ENCODE data around the gene C1orf21.

Gene C1orf21

GRCh38 chr1:184487531-184488193, 100.8 kb downstream of the C1orf21 start:
- DNase-seq: no peak

DNA sequence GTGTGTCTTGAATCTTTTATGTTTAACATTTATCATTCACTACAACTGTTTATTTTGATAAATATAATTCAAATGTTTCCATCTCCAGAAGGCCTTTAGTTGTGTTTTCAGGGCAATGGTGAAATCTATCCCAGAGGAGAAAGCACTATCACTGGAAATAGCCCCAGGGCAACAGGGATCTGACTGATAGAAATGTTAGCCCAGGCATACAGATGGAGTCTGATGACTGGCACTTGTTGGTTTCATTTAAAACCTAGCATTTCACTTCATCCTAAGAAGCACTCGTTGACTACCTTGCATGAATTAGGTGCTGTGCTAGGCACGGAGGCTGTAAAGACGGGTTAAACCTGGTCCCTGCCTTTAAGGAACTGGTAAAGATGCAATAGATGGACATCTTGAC, 103.1 kb downstream of the C1orf21 start:
- no peak for DNase-seq

- no peak for DNase-seq
Observed at GRCh38 chr1:184492536-184492935, 105.7 kb downstream of the C1orf21 start.

DNA sequence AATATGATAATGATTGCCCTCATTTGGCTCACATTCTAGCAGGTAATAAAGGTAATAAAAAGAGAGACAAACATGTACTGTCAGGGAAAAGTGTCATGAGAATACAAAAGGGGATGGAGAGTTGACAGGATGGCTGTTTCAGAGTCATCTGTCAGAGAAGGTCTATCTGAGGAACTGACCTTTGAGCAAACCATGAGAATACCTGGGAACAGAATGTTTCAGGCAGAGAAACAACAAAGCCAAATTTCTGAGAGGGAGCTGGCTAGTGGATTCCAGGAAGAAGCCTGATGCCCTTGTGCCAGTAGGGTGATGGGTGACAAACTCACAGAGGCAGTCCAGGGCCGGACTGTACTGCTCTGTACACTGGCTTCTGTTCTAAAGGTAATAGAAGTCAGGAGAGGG, 107.2 kb downstream of the C1orf21 start:
- no peak for DNase-seq

- DNase-seq: no peak
Observed at GRCh38 chr1:184494929-184495328, 108.1 kb downstream of the C1orf21 start.

DNA sequence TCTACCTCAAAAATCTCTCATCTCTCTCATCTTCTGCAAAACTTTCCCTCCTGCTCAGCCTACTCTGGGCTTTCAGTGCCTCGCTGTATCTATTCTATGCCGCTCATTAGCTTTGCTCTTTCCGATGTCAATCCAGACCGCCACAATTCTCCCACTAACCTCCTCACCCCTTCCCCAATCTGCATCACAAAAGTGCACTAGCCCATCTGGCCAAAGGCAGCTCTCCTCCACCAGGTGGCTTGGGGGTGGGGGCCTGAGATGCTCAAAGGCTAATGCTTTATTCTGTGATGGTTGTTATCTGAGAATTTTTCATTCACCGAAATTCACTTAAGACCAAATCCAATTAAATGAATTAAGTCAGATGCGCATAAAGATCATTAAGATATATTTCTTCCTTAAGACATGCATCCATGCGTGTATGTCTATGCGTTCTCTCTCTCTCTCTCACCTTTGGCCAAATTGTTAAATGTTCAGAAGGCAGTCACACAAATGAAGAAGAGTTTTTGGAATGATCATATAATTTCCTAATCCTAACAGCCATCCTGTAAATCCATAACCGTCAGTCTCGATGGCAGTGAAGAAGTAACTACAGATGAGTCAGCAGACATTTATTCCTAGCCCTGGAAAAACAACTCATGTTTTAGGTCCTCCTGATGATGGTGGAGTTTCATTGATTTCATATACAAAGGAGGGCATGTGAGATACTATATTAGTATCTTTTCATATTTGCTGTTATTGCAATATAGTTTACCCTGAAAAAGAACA, 111.3 kb downstream of the C1orf21 start:
- no peak for DNase-seq

GRCh38 chr1:184499616-184500015, 112.8 kb downstream of the C1orf21 start:
- DNase-seq: no peak

GRCh38 chr1:184502161-184502560, 115.3 kb downstream of the C1orf21 start:
- no peak for DNase-seq

GRCh38 chr1:184503221-184503749, 116.5 kb downstream of the C1orf21 start:
- no peak for DNase-seq

DNA sequence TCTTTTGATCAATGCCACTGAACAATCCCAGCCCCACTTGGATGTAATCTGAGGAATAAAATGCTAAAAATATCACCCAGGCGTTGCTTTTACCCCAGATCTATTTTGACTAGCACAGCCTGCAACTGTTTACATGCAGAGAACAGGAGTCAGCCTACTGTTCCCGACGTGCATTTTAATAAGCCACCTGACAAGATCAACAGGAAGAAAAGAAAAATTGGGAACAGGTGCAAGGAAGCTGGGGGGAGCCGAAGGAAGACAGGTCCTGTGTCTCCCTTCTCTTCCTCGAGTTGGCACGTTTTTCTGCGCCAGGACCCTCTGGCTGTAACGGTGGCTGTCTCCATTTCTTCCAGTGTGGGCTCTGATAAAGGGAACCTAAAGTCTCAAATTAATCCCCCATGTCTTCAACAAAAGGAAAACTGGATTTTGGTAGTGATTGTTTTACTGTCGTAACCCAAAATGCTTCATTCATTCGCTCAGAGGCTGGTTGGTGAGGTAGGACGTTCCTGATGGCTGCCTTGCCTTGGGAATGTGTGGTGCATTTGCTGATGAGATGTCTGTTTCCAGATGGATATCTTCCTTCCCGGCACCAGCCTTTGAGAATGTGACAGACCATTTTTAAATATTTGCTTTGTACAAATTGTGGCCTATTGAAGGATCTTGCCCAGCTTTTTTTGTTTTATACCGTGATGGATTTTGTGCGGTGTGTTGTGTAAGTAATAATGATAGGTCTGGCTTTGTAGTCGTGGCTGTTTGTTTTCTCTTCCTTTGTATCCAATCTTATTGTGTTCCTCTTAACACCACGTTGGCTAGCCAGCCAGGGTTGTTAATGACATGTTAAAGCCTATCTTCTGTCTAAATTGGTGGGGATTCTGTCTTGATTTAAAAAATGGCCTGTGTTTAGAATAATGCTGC, 117.5 kb downstream of the C1orf21 start:
- DNase-seq: no peak

DNA sequence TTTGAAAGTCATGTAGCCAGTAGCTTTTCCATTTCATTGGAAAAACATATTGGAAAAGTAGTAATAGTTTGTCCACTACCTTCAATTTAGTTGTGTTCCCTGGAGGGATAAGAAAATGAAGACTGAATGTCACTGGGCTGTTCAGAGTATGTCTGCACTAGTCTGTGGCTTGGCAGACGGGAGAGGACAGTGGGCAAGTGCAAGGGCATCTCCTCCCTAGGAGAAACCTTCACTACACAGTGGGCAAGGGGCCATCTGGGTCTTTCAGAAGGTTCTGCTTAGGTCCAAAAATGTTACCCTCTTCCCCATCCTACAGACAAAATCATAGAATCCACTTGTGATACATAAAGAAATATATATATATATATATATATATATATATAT, 118.1 kb downstream of the C1orf21 start:
- DNase-seq: no peak

GRCh38 chr1:184506481-184506880, 119.7 kb downstream of the C1orf21 start:
- DNase-seq: no peak

DNA sequence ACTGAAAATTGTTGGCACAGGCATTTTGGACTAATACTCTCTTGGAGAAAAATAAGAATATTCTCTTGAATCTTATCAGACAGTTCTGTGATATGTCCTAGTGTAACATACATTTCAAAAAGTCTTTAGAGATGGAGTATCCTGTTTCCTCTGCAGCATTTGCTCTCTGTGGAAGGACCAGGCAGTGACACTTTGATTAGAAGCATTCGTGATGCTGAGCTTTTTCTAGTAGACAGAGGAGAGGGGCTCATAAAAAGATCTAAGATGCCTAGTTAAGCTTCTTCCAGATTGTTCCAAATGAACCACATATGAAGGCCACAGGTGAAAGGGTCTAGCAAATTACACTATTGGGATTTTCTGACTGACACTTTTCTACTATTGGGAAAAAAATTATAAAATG, 120.3 kb downstream of the C1orf21 start:
- no peak for DNase-seq

- DNase-seq: no peak
Observed at GRCh38 chr1:184507604-184508280, 120.9 kb downstream of the C1orf21 start.

- DNase-seq: no peak
Observed at GRCh38 chr1:184509105-184509504, 122.3 kb downstream of the C1orf21 start.

DNA sequence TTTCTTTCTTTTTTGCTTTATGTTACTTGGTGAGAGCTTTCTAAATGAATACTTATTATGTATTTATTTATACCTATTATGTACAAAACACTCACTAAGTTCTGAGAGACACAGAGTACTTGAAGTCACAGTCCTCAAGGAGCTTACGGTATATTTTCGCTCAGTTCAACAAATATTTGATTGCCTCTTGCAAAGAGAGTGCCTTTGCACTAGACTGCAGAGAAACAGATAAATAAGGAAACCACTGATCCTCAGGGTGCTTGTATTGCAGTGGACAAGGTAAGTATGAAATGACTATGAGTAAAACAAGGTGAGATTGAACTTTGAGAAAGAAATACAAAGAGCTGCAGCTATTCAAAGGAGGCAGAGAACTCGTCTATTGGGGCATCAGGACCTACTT, 123.3 kb downstream of the C1orf21 start:
- no peak for DNase-seq

DNA sequence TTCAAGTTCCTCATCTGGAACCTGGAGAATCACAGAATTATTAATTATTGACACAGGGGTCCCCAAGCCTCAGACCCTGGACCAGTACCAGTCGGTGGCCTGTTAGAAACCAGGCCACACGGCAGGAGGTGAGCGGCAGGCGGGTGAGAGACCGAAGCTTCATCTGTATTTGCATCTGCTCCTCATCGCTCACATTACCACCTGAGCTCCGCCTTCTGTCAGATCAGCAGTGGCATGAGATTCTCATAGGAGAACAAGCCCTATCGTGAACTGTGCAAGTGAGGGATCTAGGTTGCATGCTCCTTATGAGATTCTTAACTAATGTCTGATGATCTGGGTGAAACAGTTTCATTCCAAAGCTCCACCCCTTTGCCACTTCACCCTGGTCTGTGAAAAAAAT, 125.9 kb downstream of the C1orf21 start:
- no peak for DNase-seq

GRCh38 chr1:184513421-184513820, 126.6 kb downstream of the C1orf21 start:
- no peak for DNase-seq

- DNase-seq: no peak
Observed at GRCh38 chr1:184513966-184514365, 127.1 kb downstream of the C1orf21 start.

DNA sequence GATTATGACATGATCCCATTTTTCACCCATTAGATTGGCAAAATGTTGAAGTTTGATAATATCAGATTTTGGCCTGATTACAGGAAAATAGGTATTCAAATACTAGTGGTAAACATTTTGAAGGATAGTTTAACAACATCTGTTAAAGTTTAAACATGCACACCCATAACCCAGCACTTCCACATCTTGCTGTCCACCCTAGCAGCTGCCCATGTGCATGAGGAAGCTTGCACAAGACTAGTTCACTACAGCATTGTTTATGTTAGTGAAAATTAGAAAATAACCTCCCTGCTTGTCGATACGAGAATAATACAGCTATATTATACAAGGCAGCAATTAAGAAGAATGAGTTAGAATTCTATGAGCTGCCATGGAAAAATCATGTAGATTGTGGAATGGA, 127.6 kb downstream of the C1orf21 start:
- no peak for DNase-seq

DNA sequence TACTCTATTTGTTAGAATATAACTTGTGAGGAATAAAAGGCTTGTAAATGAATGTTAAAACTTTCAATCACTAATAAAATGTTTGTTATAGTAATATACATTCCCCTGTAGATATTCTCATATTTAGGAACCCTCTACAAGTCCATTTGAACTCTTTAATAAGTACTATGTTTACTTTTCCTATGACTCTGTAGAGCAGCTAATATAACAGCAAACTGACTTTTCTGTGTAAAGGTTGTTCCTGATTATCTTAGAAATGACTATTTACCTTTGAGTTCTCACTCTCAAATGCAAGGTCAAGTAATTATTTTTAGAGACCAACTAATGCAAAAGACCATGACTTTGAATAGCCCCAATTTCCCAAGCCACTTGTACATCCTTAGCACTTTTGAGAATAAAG, 130.3 kb downstream of the C1orf21 start:
- no peak for DNase-seq

DNA sequence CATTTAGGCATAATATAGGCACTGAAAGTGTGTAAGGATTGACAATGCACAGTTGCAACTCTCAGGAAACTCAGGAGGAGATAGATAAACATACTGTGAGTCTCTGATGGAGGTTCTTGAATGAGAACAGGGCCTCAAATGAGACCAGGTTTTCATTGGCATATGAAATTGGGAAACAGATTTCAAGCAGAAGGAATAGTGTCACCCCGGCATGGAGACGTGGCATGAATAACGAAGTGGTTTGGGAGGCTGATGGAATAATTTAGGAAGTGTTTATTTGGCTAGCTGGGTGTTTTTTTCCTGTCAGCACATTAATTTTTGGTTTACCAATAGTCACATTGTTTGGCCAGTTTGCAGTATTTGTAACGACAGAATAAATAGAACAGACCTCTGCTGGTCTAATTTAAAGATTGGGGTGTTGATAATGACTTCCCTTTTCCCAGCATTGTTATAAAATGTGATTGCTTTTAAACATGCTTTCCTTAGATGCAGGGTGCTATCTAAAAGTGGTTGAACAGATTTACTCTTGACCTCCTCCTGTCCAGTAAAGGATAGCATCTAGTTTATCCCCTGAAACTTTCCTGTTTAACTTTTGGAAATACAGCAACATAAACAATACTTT, 132.0 kb downstream of the C1orf21 start:
- no peak for DNase-seq
